Caco-2 (cell line): Measurements from ENCODE around the gene DAB1. TPM values are rescaled to one million over a fixed set of nuclear protein-coding genes. Genes with fewer than 3 reads are reported as not detected.

Source experiments
- BruUV-seq: library from RNA; stranded (reverse); fragments of 400-500 nt; replicated peaks from 2 replicates; lab custom pipeline; 2021; lab: Mats Ljungman, UMichigan
- CTCF ChIA-PET: fragments of 300-600 bp; sonication (Branson Sonifier 250); formaldehyde crosslinking; loops from one replicate; lab custom pipeline; 2022; ENCODE audit warnings: antibody characterized with exemption; lab: Charles Lee
- POLR2A ChIA-PET: fragments of 300-600 bp; sonication (Branson Sonifier 250); formaldehyde crosslinking; loops from one replicate; lab custom pipeline; 2022; ENCODE audit warnings: antibody characterized with exemption; lab: Charles Lee
- DNase-seq, 2 experiments: peaks; one replicate each; pipeline versions ENCODE4 v3.0.0 to v3.0.0-alpha.2; 2020 to 2022
- H3K27me3 ChIP-seq: replicated peaks from 2 replicates; pipeline ENCODE4 v1.6.0; 2011; ENCODE audit warnings: low read length; ENCODE audit not compliant: control insufficient read depth, insufficient read depth
- H3K36me3 ChIP-seq: 2 replicates; pipeline ENCODE4 v1.5.1; 2011; ENCODE audit warnings: low read length; ENCODE audit not compliant: control insufficient read depth, insufficient read depth
- H3K4me1 ChIP-seq: fragments of 250-450 bp; sonication (Bioruptor Pico); 2 replicates; pipeline ENCODE4 v1.5.1; 2020; ENCODE audit warnings: mild to moderate bottlenecking
- H3K4me3 ChIP-seq: 2 replicates; pipeline ENCODE4 v1.5.1; 2011; ENCODE audit warnings: low read depth, mild to moderate bottlenecking, control low read depth, low read length
- H3K9me3 ChIP-seq: fragments of 250-450 bp; sonication (Bioruptor Pico); 2 replicates; pipeline ENCODE4 v1.5.1; 2020; ENCODE audit warnings: mild to moderate bottlenecking, moderate library complexity
- H3K27ac Mint-ChIP-seq: one replicate; pipeline ENCODE4 v1.8.0; 2022; ENCODE audit warnings: mixed read lengths; ENCODE audit not compliant: unreplicated experiment
- H3K27me3 Mint-ChIP-seq: one replicate; pipeline ENCODE4 v1.8.0; 2022; ENCODE audit warnings: mixed read lengths; ENCODE audit not compliant: insufficient read depth, unreplicated experiment
- H3K36me3 Mint-ChIP-seq: one replicate; pipeline ENCODE4 v1.8.0; 2022; ENCODE audit warnings: mild to moderate bottlenecking, mixed read lengths; ENCODE audit not compliant: insufficient read depth, unreplicated experiment
- H3K4me1 Mint-ChIP-seq: one replicate; pipeline ENCODE4 v1.8.0; 2022; ENCODE audit warnings: low read depth, mixed read lengths; ENCODE audit not compliant: unreplicated experiment
- H3K4me3 Mint-ChIP-seq: one replicate; pipeline ENCODE4 v1.8.0; 2022; ENCODE audit warnings: mild to moderate bottlenecking, moderate library complexity, mixed read lengths; ENCODE audit not compliant: unreplicated experiment
- H3K9me3 Mint-ChIP-seq: one replicate; pipeline ENCODE4 v1.8.0; 2022; ENCODE audit warnings: mixed read lengths; ENCODE audit not compliant: unreplicated experiment
- CTCF ChIP-seq, 2 experiments: fragments of 200-600 bp in 1 of 2; IDR thresholded peaks; 1 replicate in 1 of 2; 2 replicates in 1 of 2; pipeline versions ENCODE4 v1.5.1 to v1.8.0; 2011 to 2022; ENCODE audit warnings: antibody characterized with exemption in 1 of 2, control low read depth in 1 of 2, inconsistent platforms in 1 of 2, low read depth in 1 of 2, low read length in 1 of 2, mild to moderate bottlenecking in 1 of 2, moderate library complexity in 1 of 2; ENCODE audit not compliant: insufficient read depth in 1 of 2, severe bottlenecking in 1 of 2, unreplicated experiment in 1 of 2
- intact Hi-C: fragments of 100-400 bp; cut with micrococcal nuclease; formaldehyde crosslinking; loops from one replicate; pipeline ENCODE4 v1.10.0; 2022; ENCODE audit not compliant: unreplicated experiment
- total RNA-seq: library from RNA; stranded (reverse); gene quantifications from 2 replicates; pipeline ENCODE4 v1.2.3, GENCODE V29; 2022

Gene DAB1
- total RNA-seq, 1 experiment from 2014 or later: 0.32 TPM

- Histone ChIP-seq H3K9me3 (no peaks in the 10 kb centered on the region), H3K4me1 (no peaks in the 10 kb centered on the region), H3K27me3 (no peaks in the 10 kb centered on the region), H3K4me3 (no peak overlapping the region), H3K36me3 (no peaks in the 10 kb centered on the region)
- ChIA-PET POLR2A (no interaction called here), CTCF (no interaction called here)
- BruUV-seq: no TSS peak
- no peaks in the 10 kb centered on the region for H3K27me3 Mint-ChIP-seq
- no peaks in the 10 kb centered on the region for H3K9me3 Mint-ChIP-seq
- no peaks in the 10 kb centered on the region for H3K4me1 Mint-ChIP-seq
- H3K36me3 Mint-ChIP-seq: no peaks in the 10 kb centered on the region
- no peak overlapping the region for H3K27ac Mint-ChIP-seq
- TF ChIP-seq CTCF (IDR thresholded peaks at IDR 0.05; ENCODE audit: insufficient read depth in 1 of 2, low read depth in 1 of 2, low read length in 1 of 2, severe bottlenecking in 1 of 2, unreplicated experiment in 1 of 2): no peak
- intact Hi-C loops: no loop called here
- no peak overlapping the region for H3K4me3 Mint-ChIP-seq
- no peak for DNase-seq
Observed at GRCh38 chr1:57198912-57199311, 224.9 kb downstream of the DAB1 start.

GRCh38 chr1:57195436-57195941 lies 228.4 kb downstream of the DAB1 start:
- POLR2A ChIA-PET: no interaction called here

GRCh38 chr1:57192222-57192621 lies 231.6 kb downstream of the DAB1 start:
- Mint-ChIP-seq H3K4me3 (no peak overlapping the region), H3K4me1 (no peaks in the 10 kb centered on the region), H3K27me3 (no peaks in the 10 kb centered on the region), H3K36me3 (no peaks in the 10 kb centered on the region), H3K27ac (no peak overlapping the region), H3K9me3 (no peaks in the 10 kb centered on the region)
- TF ChIP-seq CTCF (IDR thresholded peaks at IDR 0.05; ENCODE audit: insufficient read depth in 1 of 2, low read depth in 1 of 2, low read length in 1 of 2, severe bottlenecking in 1 of 2, unreplicated experiment in 1 of 2): no peak
- no peak for DNase-seq
- CTCF ChIA-PET: no interaction called here
- H3K9me3 ChIP-seq: no peaks in the 10 kb centered on the region
- no TSS peak for BruUV-seq
- H3K4me1 ChIP-seq: no peaks in the 10 kb centered on the region
- H3K27me3 ChIP-seq: no peaks in the 10 kb centered on the region
- intact Hi-C loops: no loop called here
- POLR2A ChIA-PET: no interaction called here
- H3K36me3 ChIP-seq: no peaks in the 10 kb centered on the region
- no peak overlapping the region for H3K4me3 ChIP-seq

More at GRCh38 chr1:57195436-57195941, 228.4 kb downstream of the DAB1 start:
- H3K36me3 ChIP-seq: no peaks in the 10 kb centered on the region
- no peak for TF ChIP-seq CTCF (IDR thresholded peaks at IDR 0.05; ENCODE audit: insufficient read depth in 1 of 2, low read depth in 1 of 2, low read length in 1 of 2, severe bottlenecking in 1 of 2, unreplicated experiment in 1 of 2)
- intact Hi-C loops: no loop called here
- no peaks in the 10 kb centered on the region for H3K27me3 Mint-ChIP-seq
- H3K27ac Mint-ChIP-seq: no peak overlapping the region
- H3K4me1 Mint-ChIP-seq: no peaks in the 10 kb centered on the region
- no peak for DNase-seq
- H3K4me3 Mint-ChIP-seq: no peak overlapping the region
- no peaks in the 10 kb centered on the region for H3K9me3 Mint-ChIP-seq
- no peaks in the 10 kb centered on the region for H3K27me3 ChIP-seq
- no peak overlapping the region for H3K4me3 ChIP-seq
- no TSS peak for BruUV-seq
- H3K4me1 ChIP-seq: no peaks in the 10 kb centered on the region
- CTCF ChIA-PET: no interaction called here
- no peaks in the 10 kb centered on the region for H3K36me3 Mint-ChIP-seq
- no peaks in the 10 kb centered on the region for H3K9me3 ChIP-seq
